Upper lobe of left lung (tissue), 4 donors: ENCODE data around the gene VEGFB.

Experiments
- CTCF ChIP-seq, 6 experiments: fragments of 450-650 bp in 4 of 6; fragments of 200-600 bp in 2 of 6; sonication (generic) in 2 of 6; IDR thresholded peaks; one replicate each; pipeline ENCODE4 v1.5.1; 2016 to 2019; ENCODE audit warnings: antibody characterized with exemption in 6 of 6
- EP300 ChIP-seq, 4 donors: sonication (generic); formaldehyde crosslinking; IDR thresholded peaks; one replicate each; pipeline ENCODE4 v1.5.1; 2017; ENCODE audit warnings: antibody characterized with exemption in 4 of 4, control low read depth in 2 of 4
- POLR2A ChIP-seq, 4 donors: fragments of 450-650 bp; IDR thresholded peaks; one replicate each; pipeline ENCODE4 v1.5.1; 2016 to 2017; ENCODE audit warnings: antibody characterized with exemption in 4 of 4, mild to moderate bottlenecking in 2 of 4
- POLR2AphosphoS5 ChIP-seq, 2 donors: sonication (generic); formaldehyde crosslinking; IDR thresholded peaks; one replicate each; pipeline ENCODE4 v1.5.1; 2017; ENCODE audit warnings: antibody characterized with exemption in 2 of 2

- TF ChIP-seq POLR2A (IDR thresholded peaks at IDR 0.05): no peak
- no peak for TF ChIP-seq CTCF (IDR thresholded peaks at IDR 0.05)
- TF ChIP-seq EP300 (IDR thresholded peaks at IDR 0.05): no peak
- no peak for TF ChIP-seq POLR2AphosphoS5 (IDR thresholded peaks at IDR 0.05)
These were observed 32.8 kb upstream of the VEGFB start for GRCh38 chr11:64201543-64201942.
